GM21447 (cell line): ENCODE data around the gene GTF3C2.
"Not testable (repeated sequence)": the region's sequence is repeated elsewhere in the genome, so short reads cannot be mapped to it uniquely, and the experiment has no call there.

Experiments used
- ATAC-seq: cut with Tn5 transposase; IDR thresholded peaks from one replicate; pipeline ENCODE4 v1.9.1; 2021; ENCODE audit not compliant: unreplicated experiment

The GTF3C2 gene

GRCh38 chr2:27322301-27322765, 34.2 kb downstream of the GTF3C2 start:
- ATAC-seq, result peak; percentile 35

GRCh38 chr2:27320958-27321543, 35.5 kb downstream of the GTF3C2 start:
- no peak for ATAC-seq

GRCh38 chr2:27319839-27320238, 36.7 kb downstream of the GTF3C2 start:
- not testable (repeated sequence) for ATAC-seq

GRCh38 chr2:27316655-27317412, 39.7 kb downstream of the GTF3C2 start:
- ATAC-seq, result no peak

GRCh38 chr2:27315122-27315521, 41.4 kb downstream of the GTF3C2 start:
- no peak for ATAC-seq

- ATAC-seq, result no peak
Measured at GRCh38 chr2:27314709-27315108, 41.9 kb downstream of the GTF3C2 start.

- ATAC-seq, result no peak
Measured at GRCh38 chr2:27313882-27314645, 42.5 kb downstream of the GTF3C2 start.

- ATAC-seq, result no peak
Measured at GRCh38 chr2:27312152-27312551, 44.4 kb downstream of the GTF3C2 start.

- no peak for ATAC-seq
Measured at GRCh38 chr2:27309651-27310050, 46.9 kb downstream of the GTF3C2 start.

GRCh38 chr2:27308359-27308881, 48.1 kb downstream of the GTF3C2 start, which contains the start of gene UCN:
Gene UCN (minus strand): TSS chr2:27308445. CDS start chr2:27307895, 550 bp downstream.
- ATAC-seq, result no peak

GRCh38 chr2:27307545-27308358, 48.8 kb downstream of the GTF3C2 start:
- no peak for ATAC-seq

GRCh38 chr2:27307287-27307544, 49.3 kb downstream of the GTF3C2 start:
- ATAC-seq, result no peak

GRCh38 chr2:27306573-27307286, 49.8 kb downstream of the GTF3C2 start:
- no peak for ATAC-seq

GRCh38 chr2:27306136-27306535, 50.4 kb downstream of the GTF3C2 start:
- ATAC-seq, result no peak

- no peak for ATAC-seq
Measured at GRCh38 chr2:27305516-27305915, 51.0 kb downstream of the GTF3C2 start.

GRCh38 chr2:27304488-27305240, 51.9 kb downstream of the GTF3C2 start:
- ATAC-seq, result no peak

GRCh38 chr2:27303093-27304025, 53.2 kb downstream of the GTF3C2 start:
- ATAC-seq, result no peak

- ATAC-seq, result not testable (repeated sequence)
Measured at GRCh38 chr2:27300606-27301005, 56.0 kb downstream of the GTF3C2 start.
